Measurements from ENCODE around the gene TENM4. TPM values are rescaled to one million over a fixed set of nuclear protein-coding genes. Genes with fewer than 3 reads are reported as not detected.

TENM4 gene
- total RNA-seq, 1 experiment from 2014 or later = 25.0 TPM

- Mint-ChIP-seq H3K4me3 (no peak overlapping the region), H3K9me3 (no peaks in the 10 kb centered on the region), H3K4me1 (peaks cover 2% of the 10 kb centered on the region; the same call in 1 of the 2 replicates), H3K27ac (no peak overlapping the region), H3K36me3 (peaks cover 7% of the 10 kb centered on the region; the same call in 1 of the 2 replicates), H3K27me3 (ENCODE audit: low read depth) (no peaks in the 10 kb centered on the region)
- POLR2A ChIA-PET = no interaction called here
- CTCF ChIA-PET = interaction anchor here (4.6 kb wide), 1 partner anchor 42 kb away, joined by 26 read pairs; no protein-coding TSS in a partner anchor
- TF ChIP-seq GABPB1 (CRISPR knock-in tag; IDR thresholded peaks at IDR 0.05) (no peak), ZNF423 (CRISPR knock-in tag; IDR thresholded peaks at IDR 0.05) (no peak), EMX1 (CRISPR knock-in tag; IDR thresholded peaks at IDR 0.05) (no peak), FOXP4 (CRISPR knock-in tag; IDR thresholded peaks at IDR 0.05) (no peak)
- ATAC-seq (no peak), DNase-seq (ENCODE audit: low spot score) (no peak)
Observed at GRCh38 chr11:78672850-78673620, 767.8 kb downstream of the TENM4 start.

GRCh38 chr11:78669249-78669648 is 771.6 kb downstream of the TENM4 start:
- CTCF ChIA-PET = interaction anchor here (1.2 kb wide), 1 partner anchor 24 kb away, joined by 5 read pairs; no protein-coding TSS in a partner anchor
- no peak for TF ChIP-seq ZNF281 (CRISPR knock-in tag; IDR thresholded peaks at IDR 0.05)
- no peak for TF ChIP-seq ZBTB21 (CRISPR knock-in tag; IDR thresholded peaks at IDR 0.05; ENCODE audit: borderline replicate concordance)
- TF ChIP-seq KAT7 (CRISPR knock-in tag; IDR thresholded peaks at IDR 0.05; ENCODE audit: borderline replicate concordance) = no peak
- TF ChIP-seq TCF7 (CRISPR knock-in tag; IDR thresholded peaks at IDR 0.05; ENCODE audit: low read depth) = no peak
- no peak for TF ChIP-seq SMAD4 (CRISPR knock-in tag; IDR thresholded peaks at IDR 0.05)
- no peak for TF ChIP-seq IRF1 (CRISPR knock-in tag; IDR thresholded peaks at IDR 0.05)
- TF ChIP-seq E2F1 (CRISPR knock-in tag; IDR thresholded peaks at IDR 0.05) = no peak
- no peak for TF ChIP-seq NFE2L1 (CRISPR knock-in tag; IDR thresholded peaks at IDR 0.05)
- TF ChIP-seq ATF1 (CRISPR knock-in tag; IDR thresholded peaks at IDR 0.05) = no peak
- no peak for TF ChIP-seq AR (CRISPR knock-in tag; IDR thresholded peaks at IDR 0.05)
- no peak for TF ChIP-seq ZBTB43 (CRISPR knock-in tag; IDR thresholded peaks at IDR 0.05)
- no peak for TF ChIP-seq GRHL2 (CRISPR knock-in tag; IDR thresholded peaks at IDR 0.05; ENCODE audit: insufficient replicate concordance, severe bottlenecking)
- TF ChIP-seq EMX1 (CRISPR knock-in tag; IDR thresholded peaks at IDR 0.05) = no peak
- ATAC-seq = no peak
- H3K4me1 Mint-ChIP-seq = peaks cover 3% of the 10 kb centered on the region; the same call in 1 of the 2 replicates
- H3K4me3 Mint-ChIP-seq = no peak overlapping the region
- DNase-seq (ENCODE audit: low spot score) = no peak
- no peaks in the 10 kb centered on the region for H3K9me3 Mint-ChIP-seq
- no peak overlapping the region for H3K27ac Mint-ChIP-seq
- peaks cover 7% of the 10 kb centered on the region; the same call in 1 of the 2 replicates for H3K36me3 Mint-ChIP-seq
- POLR2A ChIA-PET = no interaction called here
- H3K27me3 Mint-ChIP-seq (ENCODE audit: low read depth) = no peaks in the 10 kb centered on the region

Measured in WTC11 (cell line).